HG03439 (cell line): ENCODE measurements around the gene AADACL4.

ENCODE experiments used
- ATAC-seq: cut with Tn5 transposase; IDR thresholded peaks from one replicate; pipeline ENCODE4 v1.9.1; 2021; ENCODE audit warnings: mild to moderate bottlenecking, moderate library complexity; ENCODE audit not compliant: unreplicated experiment

AADACL4 gene

GRCh38 chr1:12643785-12644184 is at the start of gene AADACL4:
AADACL4 (plus strand) TSS chr1:12644085; CDS start chr1:12644547, 462 bp downstream.
- ATAC-seq: no peak

DNA sequence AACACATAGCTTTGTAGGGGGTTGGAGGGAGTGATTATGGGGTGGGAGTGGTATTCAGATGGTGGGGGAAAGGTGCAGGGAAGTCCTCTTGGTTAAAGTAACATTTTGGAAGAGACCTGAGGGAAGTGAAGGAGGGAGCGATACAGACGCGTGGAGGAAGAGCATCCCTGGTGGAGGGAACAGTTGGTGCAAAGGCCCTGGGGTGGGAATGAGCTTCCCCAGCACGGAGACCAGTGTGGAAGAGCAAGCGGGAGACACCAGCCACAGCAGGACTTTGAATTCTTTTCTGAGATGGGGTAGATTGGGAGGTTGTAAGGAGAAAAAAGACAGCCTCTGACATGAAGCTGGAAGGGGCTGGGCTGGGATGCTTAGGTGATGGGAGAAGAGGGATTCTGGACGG is 49.4 kb upstream of the AADACL4 start:
- ATAC-seq: no peak

GRCh38 chr1:12594966-12595756 is 48.7 kb upstream of the AADACL4 start:
- no peak for ATAC-seq

DNA sequence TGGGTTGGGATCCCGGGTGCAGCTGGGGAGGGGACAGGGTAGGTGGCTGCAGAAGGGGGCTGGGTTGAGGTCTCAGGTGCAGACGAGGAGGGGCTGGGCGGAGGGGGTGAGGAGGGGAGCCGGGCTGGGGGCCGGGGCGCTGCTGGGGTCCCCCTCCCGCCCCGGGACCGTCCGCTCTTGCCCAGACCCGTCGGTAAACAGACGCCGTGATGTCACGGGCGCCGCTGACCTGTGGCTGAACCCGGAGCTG is 48.2 kb upstream of the AADACL4 start:
- no peak for ATAC-seq

DNA sequence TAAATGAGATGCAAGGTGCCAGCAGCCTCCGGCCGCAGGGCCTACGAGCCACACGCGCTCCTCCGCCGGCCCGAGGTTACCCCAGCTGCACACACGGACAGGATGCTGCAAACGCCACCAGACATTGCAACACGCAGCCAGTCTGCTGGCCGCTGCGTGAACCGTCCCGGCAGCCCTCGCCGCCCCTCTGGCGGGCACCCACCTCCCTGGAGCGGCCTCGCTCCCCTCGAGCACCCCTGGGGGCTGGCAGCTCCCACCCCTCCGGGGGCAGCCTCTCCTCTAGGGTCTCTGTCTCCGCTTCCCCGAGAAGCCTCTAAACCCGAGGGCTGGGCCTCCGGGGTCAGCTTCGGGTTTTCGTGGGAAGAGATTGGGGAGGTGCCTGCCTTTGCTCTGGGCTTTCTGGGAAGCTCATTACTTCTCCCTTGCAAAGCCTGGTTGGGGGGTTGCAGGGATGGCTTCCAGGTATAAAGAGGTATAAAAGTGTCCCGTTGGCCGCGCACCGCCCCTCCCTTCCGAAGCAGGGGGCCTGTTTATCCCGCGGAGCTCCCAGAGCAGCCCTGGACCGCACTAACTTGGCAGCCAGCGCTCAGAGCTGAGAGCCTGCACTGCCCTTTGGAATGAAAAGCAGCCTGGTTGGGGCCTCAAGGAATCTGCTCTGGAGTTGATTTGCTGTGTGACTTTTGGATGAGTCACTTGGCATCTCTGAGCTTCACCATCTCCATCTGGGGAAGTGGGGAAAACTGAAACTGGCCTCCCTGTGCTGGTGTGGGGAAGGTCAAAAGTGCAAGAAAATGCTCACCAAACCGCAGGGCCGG is 47.7 kb upstream of the AADACL4 start:
- ATAC-seq: no peak

DNA sequence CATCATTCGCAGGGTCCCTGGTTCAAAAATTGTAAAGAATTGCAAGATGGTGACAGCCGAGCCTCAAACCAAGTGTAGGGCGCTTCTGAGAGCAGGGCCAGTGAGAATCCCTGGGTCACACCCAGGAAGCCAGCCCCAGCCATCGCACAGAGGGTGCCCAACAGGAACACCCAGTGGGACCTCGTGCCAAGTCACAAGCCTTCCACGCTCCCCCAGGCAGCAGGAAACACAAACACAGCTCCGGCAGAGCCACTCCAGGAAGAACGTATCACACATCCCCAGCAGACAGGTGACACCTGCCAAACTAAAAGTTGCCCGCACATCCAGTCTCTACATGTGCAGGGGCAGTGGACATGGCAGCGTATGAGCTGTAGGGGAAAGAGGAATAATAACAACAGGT is 46.1 kb upstream of the AADACL4 start:
- ATAC-seq: no peak

DNA sequence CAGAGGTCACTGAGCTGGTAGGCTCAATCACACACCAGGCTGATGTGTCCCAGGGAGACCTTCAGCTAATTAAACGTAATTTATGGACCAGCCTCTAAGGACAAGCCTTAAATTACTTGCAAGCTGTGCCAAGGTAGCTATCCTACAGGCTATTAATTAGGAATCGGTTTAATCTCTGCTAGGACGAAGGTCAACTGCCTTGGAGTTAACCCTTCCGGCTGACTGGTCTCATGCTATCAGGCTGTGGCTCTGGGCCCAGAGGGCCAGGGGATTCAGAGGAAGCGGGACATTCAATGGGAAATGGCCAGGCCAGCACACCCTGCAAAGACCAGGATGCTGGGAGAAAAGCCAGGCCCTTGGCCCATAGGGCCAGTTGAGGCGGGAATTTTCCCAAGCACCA is 44.9 kb upstream of the AADACL4 start:
- ATAC-seq: no peak

DNA sequence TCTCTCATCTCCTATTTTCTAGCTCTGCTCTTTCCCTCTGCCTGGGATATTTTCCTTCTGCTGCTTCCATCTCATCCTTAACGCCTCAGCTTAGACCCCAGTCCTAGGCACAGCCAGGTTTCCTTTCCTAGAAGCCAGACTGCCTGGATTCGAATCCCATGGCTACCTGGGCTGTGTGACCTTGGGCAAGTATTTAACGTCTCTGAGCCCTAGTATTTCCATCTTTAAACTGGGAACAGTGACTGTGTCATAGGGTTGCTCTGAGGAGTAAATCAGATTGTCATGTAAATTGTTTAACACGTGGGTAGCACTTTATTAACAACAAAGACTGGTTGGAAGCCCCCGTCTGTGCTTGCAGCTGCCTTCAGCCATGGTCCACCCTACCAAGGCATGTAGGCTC is 44.2 kb upstream of the AADACL4 start:
- ATAC-seq: no peak

DNA sequence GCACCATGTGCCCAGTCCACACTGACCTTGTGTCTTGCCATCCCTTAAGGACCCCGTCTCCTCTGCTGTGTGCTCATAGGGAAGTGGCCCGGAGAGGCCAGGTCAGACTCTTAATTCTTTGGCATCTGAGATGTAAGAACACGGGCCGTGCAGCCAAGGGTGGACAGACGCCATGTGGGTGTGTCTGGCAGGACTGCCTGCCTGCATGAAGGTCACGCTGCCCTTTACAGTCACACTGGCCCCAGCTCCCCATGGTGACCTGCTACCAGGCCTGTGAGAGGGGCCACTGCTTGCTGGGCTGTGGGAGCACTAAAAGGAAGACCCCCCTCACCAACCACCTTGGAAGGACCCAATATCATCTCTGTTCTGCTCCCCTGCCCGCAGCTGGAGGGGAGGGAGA is 43.5 kb upstream of the AADACL4 start:
- no peak for ATAC-seq

GRCh38 chr1:12600880-12601633 is 42.8 kb upstream of the AADACL4 start:
- ATAC-seq: no peak

- ATAC-seq: no peak
Measured at GRCh38 chr1:12601700-12602658, 41.9 kb upstream of the AADACL4 start.

DNA sequence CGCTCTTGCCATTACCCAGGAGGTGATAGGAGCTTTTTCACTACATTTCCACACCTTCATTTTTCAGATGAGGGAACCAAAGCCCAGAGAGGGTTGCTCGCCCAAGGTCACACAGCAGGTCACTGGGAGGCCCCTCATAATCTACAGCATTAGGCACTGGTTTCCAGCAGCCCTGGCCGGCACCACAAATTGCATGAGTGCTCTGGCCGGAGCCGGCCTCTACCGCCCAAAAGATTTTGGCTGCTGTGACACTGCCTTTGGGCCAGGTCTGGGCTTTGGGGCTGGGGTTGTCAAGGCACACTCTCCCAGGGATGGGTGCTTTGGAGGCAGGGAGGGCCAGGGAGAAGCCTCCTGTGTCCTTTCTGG is 41.2 kb upstream of the AADACL4 start:
- no peak for ATAC-seq

DNA sequence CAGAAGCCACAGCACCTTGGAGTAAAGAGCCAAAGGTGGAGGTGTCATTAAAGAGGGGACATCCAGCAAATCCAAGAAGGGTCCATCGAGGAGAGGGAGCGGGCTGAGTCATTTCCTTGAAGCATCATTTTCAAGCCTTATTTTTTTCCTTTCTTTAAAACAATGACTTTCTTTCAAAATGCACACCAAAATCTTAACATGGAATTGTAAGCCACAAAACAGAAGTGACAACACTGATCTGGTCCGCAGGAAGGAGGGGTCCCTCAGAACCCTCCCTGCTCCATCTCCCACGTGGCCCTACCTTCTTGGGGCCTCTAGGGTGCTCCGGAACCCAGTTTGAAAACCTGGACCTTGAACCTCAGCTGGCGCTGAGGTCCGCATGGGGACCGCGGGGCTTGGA is 40.7 kb upstream of the AADACL4 start:
- ATAC-seq: no peak

GRCh38 chr1:12604114-12604874 is 39.6 kb upstream of the AADACL4 start:
- ATAC-seq: no peak

- no peak for ATAC-seq
Measured at GRCh38 chr1:12604986-12605385, 38.9 kb upstream of the AADACL4 start.

GRCh38 chr1:12607263-12607662 is 36.6 kb upstream of the AADACL4 start:
- no peak for ATAC-seq

DNA sequence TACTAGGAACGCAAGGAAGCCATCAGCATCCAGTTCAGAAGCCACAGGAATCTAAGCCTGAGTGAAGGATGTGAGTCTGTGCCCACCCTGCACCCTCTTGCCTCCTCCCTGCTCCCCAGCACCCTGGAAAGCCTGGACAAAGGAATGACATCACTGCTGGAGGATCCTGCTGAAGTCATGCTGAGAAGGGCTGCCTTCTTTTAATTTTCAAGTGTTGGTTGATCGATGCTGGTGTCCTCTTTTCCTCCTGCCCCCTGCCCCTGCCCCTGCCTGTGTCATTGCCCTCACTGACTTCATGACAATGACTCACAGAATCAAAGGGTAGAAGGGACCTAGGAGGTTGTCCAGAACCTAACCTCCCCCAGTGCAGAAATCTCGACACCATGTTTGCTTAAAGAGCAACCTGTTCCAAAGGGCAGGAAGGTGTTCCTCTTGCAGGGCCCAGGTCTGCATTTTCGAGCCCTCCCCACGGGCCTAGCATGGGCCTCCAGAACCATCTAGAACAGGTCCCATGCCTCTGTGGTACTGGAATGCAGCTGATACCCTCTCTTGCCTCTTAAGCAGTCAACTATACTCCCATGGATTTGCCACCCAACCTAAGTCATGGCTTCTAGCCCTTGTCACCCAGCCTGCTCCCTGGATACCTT is 35.5 kb upstream of the AADACL4 start:
- no peak for ATAC-seq

DNA sequence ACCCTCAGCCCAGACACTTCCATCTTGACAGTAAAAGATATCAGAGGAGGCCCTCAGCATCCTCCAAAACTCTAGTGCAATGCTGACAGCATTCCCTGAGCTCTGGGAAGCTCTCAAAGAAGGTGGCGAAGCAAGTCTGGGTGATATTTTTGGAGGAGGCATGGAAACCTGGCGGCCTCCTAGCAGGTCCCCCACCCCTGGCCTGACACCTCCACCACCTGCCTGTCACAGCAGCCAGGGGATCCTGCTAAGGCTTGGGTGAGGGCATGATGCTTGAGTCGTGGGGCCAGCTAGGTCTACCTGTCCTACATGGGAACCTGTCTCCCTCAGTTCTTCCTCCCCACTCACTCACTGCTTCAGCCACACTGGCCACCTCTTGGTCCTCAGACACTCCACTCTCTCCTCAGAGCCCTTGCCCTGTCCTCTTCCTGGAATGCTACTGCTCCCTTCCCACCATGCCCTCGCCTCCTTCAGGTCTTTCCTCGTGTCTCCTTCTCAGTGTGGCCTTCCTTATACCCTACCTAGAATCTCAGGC is 34.3 kb upstream of the AADACL4 start:
- ATAC-seq: no peak

GRCh38 chr1:12610305-12610935 is 33.5 kb upstream of the AADACL4 start:
- ATAC-seq: no peak
